ENCODE measurements around the gene SGMS1. TPM values are rescaled to one million over a fixed set of nuclear protein-coding genes. Genes with fewer than 3 reads are reported as not detected.
"Not testable (repeated sequence)": the region's sequence is repeated elsewhere in the genome, so short reads cannot be mapped to it uniquely, and the experiment has no call there.

The SGMS1 gene
- total RNA-seq, 2 donors from 2014 or later = 19.4 to 19.5 TPM

DNA sequence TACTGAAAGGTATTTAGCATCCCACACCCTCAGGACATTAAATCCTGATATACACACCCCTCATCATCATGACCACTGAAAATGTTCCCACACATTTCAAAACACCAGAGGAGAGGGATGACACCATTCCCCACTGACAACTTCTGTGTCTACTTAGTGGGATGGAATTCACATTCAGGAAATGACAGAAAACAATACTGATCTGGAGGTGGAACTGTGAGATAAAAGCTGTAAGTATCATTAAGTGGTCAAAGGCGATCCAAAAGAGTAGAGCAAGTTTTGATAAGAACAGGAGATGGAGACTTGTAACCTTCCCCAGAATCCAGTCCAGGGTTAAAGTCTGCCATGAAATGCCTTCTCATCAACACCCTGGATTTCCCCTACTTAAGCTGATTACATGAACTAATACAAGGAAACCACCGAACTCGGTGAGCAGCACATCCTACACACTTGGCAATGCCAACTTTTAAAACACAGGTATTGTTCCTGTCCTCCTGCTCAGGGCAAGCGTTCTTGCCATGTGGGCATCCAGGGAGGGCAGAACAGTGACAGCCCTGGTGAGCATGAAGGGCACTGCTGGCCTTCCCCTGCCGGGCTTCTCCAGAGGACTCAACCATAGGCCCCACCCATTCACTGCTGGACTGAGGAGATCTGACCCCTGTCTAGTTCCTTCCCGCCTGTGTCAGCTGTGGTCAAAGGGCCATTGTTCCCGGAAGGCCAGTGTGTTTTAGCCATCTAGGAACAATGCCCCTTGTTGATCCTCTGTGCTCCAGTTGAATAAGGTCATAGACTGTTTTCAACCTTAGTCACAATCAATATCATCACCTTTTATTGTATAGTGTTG, 85.0 kb downstream of the SGMS1 start:
- H3K4me1 ChIP-seq = no peaks in the 10 kb centered on the region
- no peaks in the 10 kb centered on the region for H3K27me3 ChIP-seq
- intact Hi-C loops (cut with DNase I) = no loop called here
- H3K9ac ChIP-seq (ENCODE audit: low read depth in 2 of 2, low read length in 2 of 2) = no peak overlapping the region
- no peaks in the 10 kb centered on the region for H3K9me3 ChIP-seq
- no peak for DNase-seq
- H3K4me3 ChIP-seq = no peak overlapping the region
- no peak overlapping the region for H3K27ac ChIP-seq
- H3K36me3 ChIP-seq = no peaks in the 10 kb centered on the region
- TF ChIP-seq, protein P1, sequence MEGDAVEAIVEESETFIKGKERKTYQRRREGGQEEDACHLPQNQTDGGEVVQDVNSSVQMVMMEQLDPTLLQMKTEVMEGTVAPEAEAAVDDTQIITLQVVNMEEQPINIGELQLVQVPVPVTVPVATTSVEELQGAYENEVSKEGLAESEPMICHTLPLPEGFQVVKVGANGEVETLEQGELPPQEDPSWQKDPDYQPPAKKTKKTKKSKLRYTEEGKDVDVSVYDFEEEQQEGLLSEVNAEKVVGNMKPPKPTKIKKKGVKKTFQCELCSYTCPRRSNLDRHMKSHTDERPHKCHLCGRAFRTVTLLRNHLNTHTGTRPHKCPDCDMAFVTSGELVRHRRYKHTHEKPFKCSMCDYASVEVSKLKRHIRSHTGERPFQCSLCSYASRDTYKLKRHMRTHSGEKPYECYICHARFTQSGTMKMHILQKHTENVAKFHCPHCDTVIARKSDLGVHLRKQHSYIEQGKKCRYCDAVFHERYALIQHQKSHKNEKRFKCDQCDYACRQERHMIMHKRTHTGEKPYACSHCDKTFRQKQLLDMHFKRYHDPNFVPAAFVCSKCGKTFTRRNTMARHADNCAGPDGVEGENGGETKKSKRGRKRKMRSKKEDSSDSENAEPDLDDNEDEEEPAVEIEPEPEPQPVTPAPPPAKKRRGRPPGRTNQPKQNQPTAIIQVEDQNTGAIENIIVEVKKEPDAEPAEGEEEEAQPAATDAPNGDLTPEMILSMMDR (IDR thresholded peaks at IDR 0.05) = no peak

- TF ChIP-seq, protein P1 (IDR thresholded peaks at IDR 0.05) = no peak
- H3K27ac ChIP-seq = no peak overlapping the region
- intact Hi-C loops (cut with DNase I) = no loop called here
- no peak for DNase-seq
- no peaks in the 10 kb centered on the region for H3K36me3 ChIP-seq
- no peak overlapping the region for H3K9ac ChIP-seq (ENCODE audit: low read depth in 2 of 2, low read length in 2 of 2)
- H3K9me3 ChIP-seq = no peaks in the 10 kb centered on the region
- no peaks in the 10 kb centered on the region for H3K4me1 ChIP-seq
- H3K4me3 ChIP-seq = no peak overlapping the region
- H3K27me3 ChIP-seq = no peaks in the 10 kb centered on the region
Observed at GRCh38 chr10:50536617-50537240, 87.0 kb downstream of the SGMS1 start.

GRCh38 chr10:50534748-50535376, 88.9 kb downstream of the SGMS1 start:
- intact Hi-C loops (cut with DNase I); H3K4me1 ChIP-seq; H3K27me3 ChIP-seq; H3K27ac ChIP-seq; H3K36me3 ChIP-seq; H3K9ac ChIP-seq (ENCODE audit: low read depth in 2 of 2, low read length in 2 of 2); H3K4me3 ChIP-seq; H3K9me3 ChIP-seq; DNase-seq: not testable (repeated sequence)

DNA sequence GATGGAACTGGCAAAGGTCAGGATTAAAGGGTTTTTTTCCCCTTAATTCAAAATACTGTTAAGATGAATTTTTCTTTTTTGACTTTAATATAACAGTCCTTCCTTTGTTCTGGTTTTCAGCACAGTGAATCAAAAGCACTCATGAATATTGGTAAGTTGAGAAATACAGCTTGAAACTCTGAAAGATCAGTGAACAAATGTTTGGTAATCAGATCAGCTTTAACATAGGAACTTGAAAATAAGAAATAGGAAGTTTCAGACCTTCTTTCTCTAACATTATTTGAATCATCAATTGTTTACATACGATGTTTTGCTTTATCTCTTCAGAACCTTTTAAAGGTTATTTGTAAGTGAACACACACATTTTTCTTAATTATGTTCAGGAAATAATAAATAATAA, 90.5 kb downstream of the SGMS1 start:
- no peak overlapping the region for H3K9ac ChIP-seq (ENCODE audit: low read depth in 2 of 2, low read length in 2 of 2)
- H3K36me3 ChIP-seq = no peaks in the 10 kb centered on the region
- DNase-seq = no peak
- no peaks in the 10 kb centered on the region for H3K9me3 ChIP-seq
- intact Hi-C loops (cut with DNase I) = no loop called here
- no peaks in the 10 kb centered on the region for H3K4me1 ChIP-seq
- no peak overlapping the region for H3K27ac ChIP-seq
- TF ChIP-seq, protein P1 (IDR thresholded peaks at IDR 0.05) = no peak
- no peak overlapping the region for H3K4me3 ChIP-seq
- no peaks in the 10 kb centered on the region for H3K27me3 ChIP-seq

DNA sequence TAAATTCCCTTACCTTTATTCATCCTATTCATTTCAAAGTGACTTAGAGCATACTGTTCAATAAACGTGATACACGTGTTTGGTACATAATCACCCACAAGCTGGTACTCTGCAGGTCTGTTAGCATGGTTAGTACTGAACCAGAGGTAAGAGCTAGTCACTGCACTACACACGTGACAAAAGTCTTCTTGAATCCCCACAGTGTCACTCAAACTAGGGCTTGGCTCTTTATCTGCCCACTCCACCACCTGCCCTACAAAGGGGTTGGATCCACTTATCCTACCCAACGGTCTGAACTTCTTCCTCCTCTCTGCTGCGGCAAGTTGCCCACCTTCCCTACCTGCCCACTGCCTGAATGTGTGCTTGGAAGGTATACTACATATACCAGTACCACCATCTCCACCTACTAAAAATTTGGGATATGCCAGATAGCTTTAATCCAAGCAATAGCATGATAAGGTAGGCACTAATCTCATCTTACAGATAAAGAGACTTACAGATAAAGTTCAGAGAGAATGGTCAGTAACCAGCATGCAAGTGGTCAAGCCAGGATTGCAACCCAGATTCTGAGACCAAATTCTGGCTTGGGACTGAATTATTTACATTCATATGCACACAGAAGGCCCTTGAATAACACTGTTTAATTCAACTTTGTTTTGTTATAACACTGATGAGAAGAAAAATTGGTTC, 92.2 kb downstream of the SGMS1 start:
- H3K27ac ChIP-seq = no peak overlapping the region
- no peak for DNase-seq
- H3K27me3 ChIP-seq = no peaks in the 10 kb centered on the region
- no peaks in the 10 kb centered on the region for H3K4me1 ChIP-seq
- intact Hi-C loops (cut with DNase I) = no loop called here
- H3K36me3 ChIP-seq = no peaks in the 10 kb centered on the region
- no peak overlapping the region for H3K9ac ChIP-seq (ENCODE audit: low read depth in 2 of 2, low read length in 2 of 2)
- H3K9me3 ChIP-seq = no peaks in the 10 kb centered on the region
- TF ChIP-seq, protein P1 (IDR thresholded peaks at IDR 0.05) = no peak
- no peak overlapping the region for H3K4me3 ChIP-seq
